GM21717 (cell line): ENCODE data around the gene STK39.

Source experiments
- ATAC-seq: cut with Tn5 transposase; IDR thresholded peaks from one replicate; pipeline ENCODE4 v1.9.1; 2021; ENCODE audit warnings: mild to moderate bottlenecking, moderate library complexity; ENCODE audit not compliant: unreplicated experiment

Gene STK39

DNA sequence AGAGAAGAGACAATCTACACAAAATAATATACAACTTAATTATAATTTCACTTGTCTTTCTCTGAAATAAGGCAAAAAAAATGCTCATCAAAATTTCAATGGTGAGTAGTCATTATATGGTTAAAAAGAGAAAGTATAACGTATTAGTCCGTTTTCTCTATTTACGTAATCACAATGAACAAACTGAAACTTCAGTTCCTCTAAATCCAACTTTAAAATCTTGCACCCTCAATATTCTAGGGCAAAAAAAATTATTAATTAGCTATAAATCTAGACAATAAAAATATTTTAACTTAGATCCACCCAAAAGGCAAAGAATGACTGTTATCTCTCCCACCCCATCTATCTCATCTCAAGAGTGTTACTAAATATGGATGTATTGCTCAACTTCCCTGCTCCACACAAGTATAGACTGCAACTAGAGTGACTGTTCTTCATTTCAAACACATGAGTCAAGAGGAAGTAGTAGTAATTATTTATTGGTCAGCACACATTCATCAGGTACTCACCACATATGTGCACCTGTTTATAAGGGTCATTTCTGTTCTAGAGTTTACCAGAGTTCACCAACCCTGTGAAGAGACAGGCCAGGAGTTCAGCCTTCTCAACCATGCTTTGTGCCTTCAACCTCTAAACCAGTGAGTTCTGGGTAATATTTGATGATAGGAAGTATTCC, 36.4 kb downstream of the STK39 start:
- no peak for ATAC-seq

DNA sequence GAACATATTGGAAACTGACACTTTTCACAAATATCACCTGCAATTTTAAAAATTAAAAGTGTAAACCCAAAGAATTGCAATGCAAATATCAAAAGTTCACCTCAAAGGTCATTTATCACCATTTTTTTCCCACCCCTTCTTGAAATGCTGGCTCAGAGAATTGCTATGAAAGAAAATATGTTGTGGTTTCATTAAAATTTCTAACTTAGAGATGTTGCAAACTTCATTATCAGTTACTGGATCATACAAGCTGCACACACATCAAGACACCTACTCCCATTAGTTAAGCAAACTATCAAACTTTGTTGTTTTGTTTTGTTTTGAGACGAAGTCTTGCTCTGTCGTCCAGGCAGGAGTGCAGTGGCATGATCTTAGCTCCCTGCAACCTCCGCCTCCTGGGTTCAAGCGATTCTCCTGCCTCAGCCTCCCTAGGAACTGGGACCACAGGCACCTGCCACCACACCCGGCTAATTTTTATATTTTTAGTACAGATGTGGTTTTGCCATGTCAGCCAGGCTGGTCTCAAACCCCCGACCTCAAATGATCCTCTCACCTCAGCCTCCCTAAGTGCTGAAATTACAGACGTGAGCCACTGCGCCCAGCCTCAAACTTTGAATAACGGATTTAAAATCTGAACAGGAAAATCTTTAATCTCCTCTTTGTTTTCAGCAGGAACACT, 37.0 kb downstream of the STK39 start:
- no peak for ATAC-seq

DNA sequence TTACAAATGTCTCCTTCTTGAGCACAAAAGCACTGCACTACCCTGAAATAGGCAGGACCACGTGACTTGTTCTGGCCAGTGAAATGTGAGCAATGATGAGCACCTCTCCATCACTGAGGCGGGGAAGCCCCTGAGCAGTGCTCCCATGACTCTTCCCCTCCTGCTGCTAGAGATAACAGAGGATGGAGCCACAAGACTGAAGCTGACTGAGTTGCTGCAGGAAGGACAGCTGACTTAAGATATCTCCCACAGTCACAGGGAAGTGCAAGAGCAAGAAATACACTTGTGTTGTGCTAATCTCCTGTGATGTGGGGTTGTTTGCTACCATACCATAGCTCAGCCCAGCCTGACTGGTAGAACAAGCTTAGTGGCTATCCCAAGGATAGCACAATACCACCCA, 38.7 kb downstream of the STK39 start:
- no peak for ATAC-seq

DNA sequence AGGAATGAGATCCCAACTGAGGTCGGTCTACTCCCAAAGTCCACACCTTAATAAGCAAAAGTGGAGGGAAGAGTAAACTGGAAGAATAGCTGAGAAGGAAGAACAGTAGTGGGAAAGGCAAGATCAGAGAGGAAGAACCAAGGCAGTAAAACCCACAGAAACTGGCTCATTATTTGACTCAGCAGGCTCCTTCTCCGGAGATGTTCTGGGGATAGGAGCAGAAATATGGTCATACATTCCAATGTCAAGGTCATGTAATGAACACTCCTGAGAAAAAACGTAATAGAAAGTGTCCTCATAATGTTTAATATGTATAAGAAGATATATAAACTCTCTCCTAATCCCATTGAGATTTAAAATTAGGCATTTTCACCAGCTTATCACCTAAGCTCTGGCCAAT, 39.5 kb downstream of the STK39 start:
- no peak for ATAC-seq

DNA sequence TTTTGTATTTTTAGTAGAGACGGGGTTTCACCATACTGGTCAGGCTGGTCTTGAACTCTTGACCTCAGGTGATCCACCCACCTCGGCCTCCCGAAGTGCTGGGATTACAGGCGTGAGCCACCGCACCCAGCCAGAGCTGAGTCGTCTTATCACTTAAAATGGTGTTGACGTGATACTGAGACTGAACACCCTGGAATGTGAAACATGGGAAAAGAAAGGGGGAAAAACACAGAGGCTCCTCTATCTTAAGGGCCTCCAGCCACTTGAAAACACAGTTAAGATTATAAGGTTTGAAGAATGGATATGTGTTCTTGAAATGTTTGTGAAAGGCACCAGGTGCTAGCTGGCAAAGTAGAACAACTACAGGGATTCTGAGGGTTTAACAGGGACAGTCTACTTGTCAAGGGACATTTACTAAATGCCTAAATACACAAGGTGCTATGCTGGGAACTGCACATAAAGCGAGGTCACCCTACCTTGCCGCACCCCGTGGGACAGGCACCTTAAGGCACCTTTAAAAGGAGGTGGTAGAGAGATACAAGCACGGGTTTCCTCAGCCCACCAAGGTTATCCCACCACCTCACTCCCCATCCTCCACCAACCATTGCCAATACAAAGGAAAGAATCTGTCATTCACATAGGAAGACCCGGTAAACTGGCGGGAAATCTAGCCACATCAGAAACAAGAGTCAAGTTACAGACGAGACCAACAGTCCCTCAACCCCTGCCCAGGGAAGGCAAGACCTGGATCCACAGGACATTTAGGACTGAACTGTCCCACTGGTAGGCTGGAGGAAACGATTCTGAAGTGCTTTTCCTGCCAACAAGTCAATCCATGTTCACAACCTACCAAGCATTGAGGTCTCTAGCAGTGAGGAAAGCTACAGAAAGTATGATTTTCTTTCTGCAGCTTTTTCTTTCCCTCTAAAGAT, 43.4 kb downstream of the STK39 start:
- no peak for ATAC-seq

DNA sequence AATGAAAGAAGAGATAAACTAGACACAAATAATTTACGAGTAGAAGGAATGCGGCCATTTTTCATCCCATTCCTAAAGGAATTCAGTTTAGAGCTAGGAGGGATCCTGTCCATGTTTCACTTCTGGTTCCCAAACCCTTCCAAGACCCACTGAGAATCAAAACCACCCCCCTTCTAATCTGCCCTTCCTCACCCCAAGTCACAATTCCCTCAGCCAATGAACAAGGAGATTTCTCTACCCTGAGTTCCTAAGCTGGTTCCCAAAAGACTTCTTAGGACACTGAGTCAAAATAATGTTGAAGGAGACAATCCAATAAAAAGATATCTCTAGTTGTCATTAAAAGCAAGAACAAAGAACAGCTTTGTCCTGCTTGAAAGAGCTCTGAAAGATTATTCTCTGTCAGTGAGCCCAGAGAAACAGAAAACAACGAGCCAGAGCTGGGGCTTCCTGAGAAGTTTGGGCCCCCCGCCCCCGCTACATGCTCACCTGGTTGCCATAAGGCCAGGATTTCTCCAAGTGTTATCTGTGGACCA, 45.7 kb downstream of the STK39 start:
- no peak for ATAC-seq

DNA sequence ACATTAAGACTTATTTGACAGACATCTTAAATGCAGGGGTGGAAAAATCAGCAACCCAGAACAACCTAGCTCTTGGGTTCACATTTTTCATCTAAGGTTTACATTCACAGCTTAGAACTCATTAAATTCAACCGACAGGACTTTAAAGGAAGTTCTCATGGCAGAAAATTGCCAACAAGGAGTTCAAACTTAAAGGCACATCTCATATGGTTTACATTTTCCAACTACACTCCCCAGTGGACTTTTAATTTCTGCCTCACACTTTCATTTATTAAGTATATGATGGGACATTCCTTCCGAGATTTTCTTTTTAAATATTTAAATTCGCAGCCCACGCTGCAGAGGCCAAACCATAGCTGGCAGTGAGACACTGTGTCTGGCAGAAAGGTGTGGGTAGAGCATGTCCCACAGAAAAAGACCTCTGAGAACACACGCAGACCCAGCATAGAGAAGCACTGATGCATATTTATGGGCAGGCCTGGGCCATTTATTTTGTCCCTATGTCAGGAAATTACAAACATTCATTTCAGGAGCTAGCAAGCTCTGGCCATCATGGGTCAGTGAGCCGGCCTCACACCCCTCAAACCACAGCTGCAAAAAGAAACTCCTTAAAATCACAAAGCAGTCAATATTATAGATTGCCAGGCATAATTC, 46.3 kb downstream of the STK39 start:
- no peak for ATAC-seq

DNA sequence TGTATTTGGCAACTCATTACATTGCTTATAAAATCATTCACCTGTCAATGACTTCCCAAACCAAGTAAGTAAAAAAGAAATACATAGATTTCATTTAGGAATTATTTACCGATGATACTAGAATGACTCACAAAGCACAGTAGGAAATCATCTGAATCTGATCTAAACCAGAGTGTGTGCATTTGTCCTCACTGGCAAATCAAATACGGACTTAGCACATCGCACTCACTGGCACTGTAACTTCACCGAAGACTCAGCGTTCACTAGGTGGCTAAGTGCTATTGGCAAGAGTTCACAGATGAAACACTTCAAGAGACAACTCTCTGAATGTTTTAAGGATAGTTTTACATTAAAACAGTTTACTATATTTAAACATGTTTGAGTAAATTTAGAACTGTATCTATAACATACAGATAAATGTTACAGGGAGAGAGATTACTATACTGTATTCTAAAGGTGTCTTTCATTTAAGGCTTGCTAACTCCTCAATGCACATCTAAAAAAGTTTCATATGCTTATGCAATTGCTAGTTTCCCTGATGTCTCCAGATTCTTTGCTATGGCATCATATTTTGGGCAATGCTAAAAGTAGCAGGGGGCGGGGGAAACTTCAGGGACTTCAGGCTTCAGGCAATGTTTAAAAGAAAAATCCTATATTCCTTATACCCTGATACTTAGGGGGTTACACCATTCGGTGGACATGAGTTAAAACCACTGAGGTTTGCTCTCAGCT, 48.8 kb downstream of the STK39 start:
- ATAC-seq, result no peak

DNA sequence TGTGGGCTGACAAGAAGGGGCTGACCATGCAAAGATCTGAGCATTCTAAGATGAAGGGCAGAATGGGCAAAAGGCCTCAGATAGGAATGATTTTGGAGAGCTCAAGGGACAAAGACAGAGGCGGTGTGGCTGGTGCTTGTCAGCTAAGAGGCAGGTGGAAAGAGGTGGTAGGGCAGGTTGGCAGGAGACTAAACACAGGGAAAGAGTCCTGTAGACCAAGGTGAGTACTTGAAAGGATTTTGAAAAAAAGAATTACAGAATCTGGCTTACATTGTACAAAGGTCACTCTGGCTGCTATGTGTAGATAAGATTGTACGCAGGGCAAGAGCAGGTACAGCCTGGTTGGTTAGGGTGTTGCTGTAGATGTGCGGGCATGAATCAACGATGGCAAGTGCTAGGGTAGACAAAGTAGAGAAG, 50.6 kb downstream of the STK39 start:
- no peak for ATAC-seq

DNA sequence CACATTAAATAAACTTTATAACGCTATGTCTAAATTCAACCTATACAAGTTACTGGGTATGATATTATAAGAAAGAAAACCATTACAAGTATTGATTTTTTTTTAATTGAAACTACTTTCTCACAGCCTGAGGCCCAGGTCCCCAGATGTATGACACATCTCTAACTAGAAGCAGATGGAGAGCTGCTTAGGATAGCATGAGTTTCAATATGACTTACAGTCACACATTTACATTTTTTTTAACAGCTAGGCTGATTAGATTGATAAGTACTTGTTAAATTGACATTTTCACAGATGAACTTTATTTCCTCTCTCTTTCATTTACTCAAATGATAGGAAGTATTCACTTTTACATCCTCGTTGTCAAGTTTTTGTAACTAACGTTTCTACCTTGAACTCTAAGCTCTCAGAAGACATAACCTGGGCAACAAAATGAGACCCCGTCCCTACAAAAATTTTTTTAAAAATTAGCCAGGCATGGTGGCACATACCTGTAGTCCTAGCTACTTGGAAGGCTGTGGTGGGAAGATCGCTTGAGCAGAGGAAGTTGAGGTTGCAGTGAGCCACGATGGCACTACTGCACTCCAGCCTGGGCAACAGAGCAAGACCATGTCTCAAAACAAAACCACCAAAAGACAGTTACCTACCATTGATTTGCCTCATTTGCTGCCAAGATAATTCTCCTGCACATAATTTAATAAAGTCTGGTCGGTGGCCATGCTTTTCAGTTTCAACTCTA, 52.4 kb downstream of the STK39 start:
- peak; percentile 95 for ATAC-seq

DNA sequence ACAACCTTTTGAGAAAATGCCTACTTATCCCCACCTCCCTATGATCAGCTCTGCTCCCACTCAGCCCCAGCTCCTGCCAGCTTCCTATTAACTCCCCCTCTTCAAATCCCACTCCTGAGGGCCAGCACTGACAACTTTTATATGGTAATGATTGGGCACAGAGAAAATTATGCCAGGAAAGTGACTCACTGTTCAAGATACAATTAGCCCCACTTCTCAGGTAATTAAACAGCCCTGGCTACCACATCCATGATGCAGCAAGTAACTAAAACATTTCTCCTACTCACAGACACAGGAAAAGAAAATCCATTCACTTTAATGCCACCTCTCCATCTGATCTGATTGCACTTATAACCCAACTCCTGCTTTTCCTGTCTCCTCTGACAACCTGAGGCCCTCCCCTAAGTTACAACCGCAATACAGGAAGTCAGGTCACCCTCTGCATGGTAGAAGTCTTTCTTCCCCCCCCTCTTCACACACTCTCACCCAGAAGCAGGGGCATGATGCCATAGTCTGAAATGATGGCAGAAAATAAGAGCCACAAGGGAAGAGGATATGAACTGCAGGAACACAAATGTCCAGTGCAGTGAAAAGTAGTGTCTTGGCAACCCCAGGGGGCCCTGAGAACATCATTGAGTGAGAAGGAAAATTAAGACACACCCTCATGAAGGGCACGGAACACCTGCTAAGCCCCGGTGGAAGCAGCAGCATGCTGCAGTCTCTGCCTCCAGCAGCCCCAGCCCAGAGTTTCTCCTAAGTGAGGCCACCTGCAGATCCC, 54.4 kb downstream of the STK39 start:
- no peak for ATAC-seq

DNA sequence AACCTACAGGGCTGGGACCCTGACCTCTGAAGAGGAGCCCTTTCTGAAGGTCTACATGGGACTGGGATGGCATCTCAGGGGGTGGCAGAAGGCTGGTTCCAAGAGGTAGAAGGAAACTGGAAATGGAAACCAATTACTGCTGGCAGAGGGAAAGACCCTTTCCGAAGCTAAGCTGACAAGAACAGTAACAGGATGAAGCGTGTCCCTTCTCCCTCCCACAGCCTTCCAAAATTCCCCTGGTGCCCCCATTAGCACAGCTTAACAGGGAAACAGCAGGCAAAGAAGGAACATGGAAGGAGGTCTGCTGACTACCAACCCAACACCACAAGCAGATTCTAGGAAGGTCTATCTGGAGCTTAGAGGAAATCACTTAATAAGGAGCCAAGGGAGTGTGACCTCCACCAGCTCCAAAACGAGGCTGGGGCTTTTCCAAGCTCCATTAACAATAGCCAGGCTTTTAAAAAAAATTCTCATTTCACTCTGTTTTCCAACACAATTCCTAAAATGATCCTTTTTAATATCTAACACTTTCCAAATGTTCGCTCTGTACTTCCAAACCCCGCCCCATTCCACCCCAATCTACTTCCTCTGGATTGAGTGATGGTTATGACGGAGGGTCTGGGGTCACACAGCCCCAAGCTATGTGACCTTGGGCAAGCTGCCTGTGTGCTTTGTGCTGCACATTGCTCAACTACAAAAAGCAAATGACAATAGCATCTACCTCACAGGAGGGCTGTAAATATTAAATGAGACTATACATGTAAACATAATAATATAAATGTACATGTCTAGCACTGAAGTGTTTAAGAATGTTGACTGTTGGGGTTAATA, 55.2 kb downstream of the STK39 start:
- no peak for ATAC-seq

DNA sequence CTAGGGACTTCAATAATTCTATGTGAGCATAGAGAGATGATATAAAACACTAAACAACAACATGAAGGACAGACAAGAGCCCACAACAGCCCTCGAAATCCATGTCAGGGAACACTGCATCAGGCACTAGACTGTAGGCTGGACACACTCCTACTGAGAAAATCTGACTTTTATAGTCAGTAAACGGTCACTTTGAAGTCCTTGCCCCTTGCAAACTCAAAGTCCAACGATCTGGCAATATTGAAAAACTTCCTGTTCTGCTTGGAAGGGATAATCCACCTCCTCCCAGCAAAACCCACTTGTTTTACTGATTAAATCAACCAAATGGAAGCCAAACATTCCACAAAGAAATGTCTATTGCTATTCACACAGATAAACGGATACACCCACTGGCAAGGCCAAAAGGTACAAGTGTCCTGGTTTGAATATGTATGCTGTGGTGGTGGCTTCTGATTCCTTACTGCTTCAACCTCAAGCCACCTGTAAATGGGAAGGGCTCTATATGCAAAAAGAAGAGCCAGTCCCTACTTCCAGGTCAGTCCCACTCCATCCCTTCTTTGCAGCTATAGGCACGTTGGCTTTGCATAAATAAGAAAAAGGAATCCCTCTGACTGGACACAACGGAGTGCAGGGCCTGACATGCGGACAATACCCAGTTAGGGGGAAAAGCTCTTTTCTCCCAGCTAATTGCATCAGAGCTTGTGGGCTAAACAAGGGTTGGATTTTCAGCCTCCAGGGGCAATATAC, 56.6 kb downstream of the STK39 start:
- ATAC-seq, result no peak

DNA sequence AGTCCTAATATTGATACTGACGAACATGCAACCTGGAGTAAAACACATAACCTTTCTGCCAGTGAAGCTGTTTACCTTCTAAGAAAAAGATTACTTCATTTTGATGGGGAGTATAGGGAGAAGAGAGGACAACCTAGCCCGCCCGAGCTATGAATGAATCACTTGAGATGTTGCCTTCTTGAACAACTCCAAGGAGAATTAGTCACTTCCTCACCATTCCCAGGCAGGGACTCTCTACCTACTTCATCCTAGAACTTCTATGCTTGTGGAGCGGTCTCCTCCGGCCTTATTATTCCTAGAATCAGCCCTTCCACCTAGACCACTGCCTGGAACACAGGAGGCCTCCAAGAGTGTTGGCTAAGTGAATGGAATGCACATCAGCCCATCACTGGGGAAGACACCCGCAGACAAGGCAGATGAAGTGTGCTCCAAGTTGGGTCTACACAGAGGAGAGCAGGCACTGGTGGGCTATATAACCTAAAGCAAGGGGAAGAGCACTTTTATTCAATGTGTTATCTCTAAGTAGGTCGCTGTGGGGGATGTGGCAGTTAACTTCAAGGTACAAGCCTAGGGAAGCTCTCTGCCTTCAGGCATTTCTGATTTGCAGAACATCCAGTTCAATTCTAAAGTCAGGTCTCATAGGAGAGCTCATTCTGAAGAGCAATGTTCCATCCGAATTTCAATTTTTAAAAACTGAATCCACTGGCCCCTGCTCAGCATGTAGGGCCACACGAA, 57.4 kb downstream of the STK39 start:
- no peak for ATAC-seq

DNA sequence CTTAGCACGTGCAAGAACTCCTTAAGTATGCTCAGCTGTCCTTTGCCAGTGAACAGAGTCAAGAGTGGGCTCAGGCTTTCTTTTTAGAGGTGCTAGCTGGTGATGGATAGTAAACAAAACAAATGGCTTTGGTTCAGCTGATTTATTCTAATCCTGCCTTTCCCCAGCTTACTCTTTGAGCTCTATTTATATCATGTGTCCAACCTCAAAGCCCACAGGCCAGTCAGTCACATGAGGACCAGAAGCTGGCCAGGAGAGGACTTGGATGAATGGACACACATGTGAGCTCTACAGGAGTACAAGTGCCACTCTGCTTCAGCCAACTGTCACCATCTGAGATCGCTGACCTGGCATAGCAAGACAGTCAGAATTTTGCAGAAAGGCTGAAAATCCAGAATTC, 59.4 kb downstream of the STK39 start:
- no peak for ATAC-seq

DNA sequence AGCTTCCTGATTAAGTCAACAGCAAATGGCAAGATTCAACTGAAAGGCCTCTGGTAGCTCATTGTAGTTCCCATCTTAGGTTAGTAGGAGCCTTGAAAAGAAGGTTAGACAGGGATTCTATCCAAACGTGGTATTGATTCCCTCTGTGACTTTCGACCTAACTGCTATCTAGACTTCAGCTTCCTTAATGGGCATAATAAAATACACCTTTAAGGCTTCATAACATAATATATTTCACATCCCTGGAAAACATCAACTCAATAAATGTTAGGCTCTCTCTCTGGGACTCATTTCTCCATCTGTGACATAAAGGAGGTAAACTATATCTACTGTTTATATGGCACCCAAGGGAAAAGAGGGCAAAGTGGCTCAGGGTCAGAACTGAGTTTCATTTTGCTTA, 60.9 kb downstream of the STK39 start:
- no peak for ATAC-seq
